ENCODE data around the gene CDK10.

- TF ChIP-seq POLR2AphosphoS5 (IDR thresholded peaks at IDR 0.05; ENCODE audit: borderline replicate concordance, low read depth, low read length) (no peak), EZH2 (IDR thresholded peaks at IDR 0.05) (no peak)
These were observed 44.9 kb upstream of the CDK10 start for GRCh38 chr16:89641458-89642119.

Data from SK-N-MC (cell line).